ENCODE data around the gene TYW1.
"Not testable (repeated sequence)": the region's sequence is repeated elsewhere in the genome, so short reads cannot be mapped to it uniquely, and the experiment has no call there.

The TYW1 gene

GRCh38 chr7:67046819-67047218 lies 50.2 kb downstream of the TYW1 start:
- not testable (repeated sequence) for DNase-seq (ENCODE audit: low read depth)

GRCh38 chr7:67049908-67050307 lies 53.3 kb downstream of the TYW1 start:
- DNase-seq (ENCODE audit: low read depth), result not testable (repeated sequence)

DNA sequence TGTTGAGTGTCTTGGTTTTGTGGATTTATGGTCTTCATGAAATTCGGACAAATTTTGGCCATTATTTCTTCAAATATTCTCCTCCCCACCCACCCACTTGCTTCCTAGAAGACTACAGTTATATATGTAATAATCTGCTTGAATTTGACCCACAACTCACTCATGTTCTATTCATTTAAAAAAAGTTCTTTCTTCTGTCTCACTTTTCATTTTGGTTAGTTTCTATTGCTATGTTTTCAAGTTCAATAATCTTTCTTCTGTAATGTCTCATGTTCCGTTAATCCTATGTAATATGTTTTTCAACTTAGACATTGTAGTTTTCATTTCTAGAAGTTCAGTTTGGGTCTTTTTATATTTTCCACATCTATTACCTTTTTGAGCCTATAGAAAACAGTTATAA lies 55.5 kb downstream of the TYW1 start:
- not testable (repeated sequence) for DNase-seq (ENCODE audit: low read depth)

GRCh38 chr7:67056683-67057082 lies 60.0 kb downstream of the TYW1 start:
- no peak for DNase-seq (ENCODE audit: low read depth)

- DNase-seq (ENCODE audit: low read depth), result not testable (repeated sequence)
Measured at GRCh38 chr7:67061321-67061720, 64.7 kb downstream of the TYW1 start.

DNA sequence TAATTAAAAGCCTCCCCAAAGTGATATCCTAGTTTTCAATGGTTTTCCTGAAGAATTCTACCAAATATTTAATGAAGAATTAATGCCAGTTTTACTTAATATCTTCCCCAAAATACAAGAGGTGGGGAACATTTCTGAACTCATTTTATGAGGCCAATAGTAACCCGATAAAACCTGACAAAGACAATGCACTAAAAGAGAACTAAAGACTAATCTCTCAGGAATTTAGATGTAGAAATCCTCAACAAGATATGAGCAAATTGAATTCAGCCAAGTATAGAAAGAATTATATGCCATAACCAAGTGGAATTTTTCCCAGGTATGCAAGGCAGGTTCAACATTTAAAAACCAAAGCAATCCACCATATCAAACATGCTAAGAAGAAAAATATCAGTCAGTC lies 66.2 kb downstream of the TYW1 start:
- DNase-seq (ENCODE audit: low read depth), result not testable (repeated sequence)

GRCh38 chr7:67066950-67067622 lies 70.5 kb downstream of the TYW1 start:
- DNase-seq (ENCODE audit: low read depth), result not testable (repeated sequence)

GRCh38 chr7:67076120-67076519 lies 79.5 kb downstream of the TYW1 start:
- DNase-seq (ENCODE audit: low read depth), result not testable (repeated sequence)

GRCh38 chr7:67082880-67083279 lies 86.2 kb downstream of the TYW1 start:
- DNase-seq (ENCODE audit: low read depth), result not testable (repeated sequence)

DNA sequence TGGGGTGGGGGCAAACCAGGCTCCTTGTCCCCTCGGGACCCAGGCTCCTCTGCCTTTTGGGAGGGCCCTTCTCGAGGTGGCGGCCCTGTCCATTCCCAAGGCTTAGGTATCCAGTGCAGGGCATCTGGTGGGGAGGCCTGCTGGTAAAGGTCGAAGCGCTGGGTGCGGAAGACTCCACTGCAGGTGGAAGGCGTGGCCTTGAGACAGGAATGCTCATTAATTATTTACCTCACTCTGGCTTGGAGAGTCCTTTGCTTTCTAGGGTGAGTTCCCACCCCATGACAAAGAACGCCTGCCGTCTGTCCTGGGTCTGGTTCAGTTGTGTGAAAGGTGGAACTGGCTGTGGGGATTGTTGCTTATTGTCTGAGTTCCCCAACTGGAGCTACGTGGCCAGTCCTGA lies 92.6 kb downstream of the TYW1 start:
- not testable (repeated sequence) for DNase-seq (ENCODE audit: low read depth)

DNA sequence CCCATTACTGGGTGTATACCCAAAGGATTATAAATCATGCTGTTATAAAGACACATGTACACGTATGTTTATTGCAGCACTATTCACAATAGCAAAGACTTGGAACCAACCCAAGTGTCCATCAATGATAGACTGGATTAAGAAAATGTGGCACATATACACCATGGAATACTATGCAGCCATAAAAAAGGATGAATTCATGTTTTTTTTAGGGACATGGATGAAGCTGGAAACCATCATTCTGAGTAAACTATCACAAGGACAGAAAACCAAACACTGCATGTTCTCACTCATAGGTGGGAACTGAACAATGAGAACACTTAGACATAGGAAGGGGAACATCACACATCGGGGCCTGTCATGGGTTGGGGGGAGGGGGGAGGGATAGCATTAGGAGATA lies 94.4 kb downstream of the TYW1 start:
- DNase-seq (ENCODE audit: low read depth), result not testable (repeated sequence)

DNA sequence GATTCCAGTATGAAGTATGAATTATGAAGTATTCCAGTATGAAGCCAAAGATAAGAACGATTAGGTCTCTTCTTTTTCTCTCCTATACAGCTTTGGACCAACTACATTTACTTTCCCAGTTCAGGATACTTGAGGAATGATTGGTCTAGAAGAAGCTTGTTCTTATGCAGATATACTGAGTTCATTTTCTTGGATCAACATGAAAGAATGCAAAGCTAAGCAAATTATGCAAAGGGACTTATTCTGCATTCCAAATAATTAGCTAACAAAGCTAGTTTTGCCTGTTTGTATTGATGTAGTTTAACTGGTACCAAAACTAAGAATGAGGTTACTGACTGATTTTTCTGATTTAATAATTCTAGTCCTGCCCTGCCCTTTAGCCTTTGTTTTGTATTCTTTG lies 101.4 kb downstream of the TYW1 start:
- DNase-seq (ENCODE audit: low read depth), result not testable (repeated sequence)

DNA sequence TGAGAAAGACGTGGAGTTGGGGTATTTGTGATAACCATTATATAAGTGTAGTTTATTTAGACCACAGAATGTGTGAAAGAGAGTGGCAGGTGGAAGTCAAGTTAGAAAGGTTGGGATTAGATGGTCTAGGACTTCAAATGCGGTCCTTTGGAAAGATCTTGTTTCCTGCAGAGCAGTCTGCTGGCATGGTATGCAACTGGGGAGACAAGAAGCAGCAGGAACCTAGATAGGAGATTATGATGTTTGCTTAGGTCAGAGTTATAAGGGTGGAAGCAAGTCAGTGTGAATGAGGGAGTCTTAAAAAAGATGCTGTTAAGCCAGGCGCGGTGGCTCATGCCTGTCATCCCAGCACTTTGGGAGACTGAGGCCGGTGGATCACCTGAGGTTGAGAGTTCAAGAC lies 102.8 kb downstream of the TYW1 start:
- DNase-seq (ENCODE audit: low read depth), result not testable (repeated sequence)

DNA sequence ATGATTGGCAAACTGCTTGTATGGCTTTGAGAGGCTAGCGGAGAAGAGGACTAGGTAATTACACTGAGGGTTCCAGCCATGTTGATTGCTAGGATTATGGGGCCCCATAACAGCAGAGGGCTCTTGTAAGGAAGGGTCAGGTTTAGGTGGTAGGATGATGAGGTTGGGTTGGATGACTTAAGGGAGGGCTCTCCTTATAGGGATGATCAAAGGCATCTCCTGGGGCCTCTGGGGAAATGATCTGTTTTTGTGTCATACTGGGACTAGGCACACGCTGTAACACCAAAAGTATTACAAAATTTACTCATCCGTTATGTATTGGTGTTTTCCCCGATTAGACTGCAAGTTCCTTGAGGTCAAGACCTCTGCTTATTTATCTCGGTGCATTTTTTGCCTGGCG lies 103.4 kb downstream of the TYW1 start:
- not testable (repeated sequence) for DNase-seq (ENCODE audit: low read depth)

DNA sequence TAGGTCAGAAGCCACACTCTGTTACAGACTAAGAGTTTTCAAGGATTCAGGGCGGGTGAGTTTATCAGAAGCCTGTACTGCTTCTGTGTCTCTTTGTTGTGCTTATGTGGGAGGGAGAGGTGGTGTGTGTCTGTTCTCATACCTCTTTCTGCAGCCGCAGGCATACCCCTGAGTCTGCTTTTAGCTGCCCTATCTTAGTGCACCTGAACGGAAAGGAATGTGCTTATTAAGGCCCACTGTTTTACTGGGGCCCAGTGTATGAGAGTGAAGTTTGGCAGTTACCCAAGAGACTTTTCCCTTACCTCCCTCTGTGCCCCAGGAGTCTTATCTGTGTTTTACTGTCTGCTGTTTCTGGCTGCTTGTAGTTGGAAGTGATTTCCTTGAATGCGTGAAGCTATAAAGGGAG lies 104.3 kb downstream of the TYW1 start:
- DNase-seq (ENCODE audit: low read depth), result no peak

- not testable (repeated sequence) for DNase-seq (ENCODE audit: low read depth)
Measured at GRCh38 chr7:67104937-67105336, 108.3 kb downstream of the TYW1 start.

GRCh38 chr7:67105377-67105776 lies 108.7 kb downstream of the TYW1 start:
- DNase-seq (ENCODE audit: low read depth), result no peak

DNA sequence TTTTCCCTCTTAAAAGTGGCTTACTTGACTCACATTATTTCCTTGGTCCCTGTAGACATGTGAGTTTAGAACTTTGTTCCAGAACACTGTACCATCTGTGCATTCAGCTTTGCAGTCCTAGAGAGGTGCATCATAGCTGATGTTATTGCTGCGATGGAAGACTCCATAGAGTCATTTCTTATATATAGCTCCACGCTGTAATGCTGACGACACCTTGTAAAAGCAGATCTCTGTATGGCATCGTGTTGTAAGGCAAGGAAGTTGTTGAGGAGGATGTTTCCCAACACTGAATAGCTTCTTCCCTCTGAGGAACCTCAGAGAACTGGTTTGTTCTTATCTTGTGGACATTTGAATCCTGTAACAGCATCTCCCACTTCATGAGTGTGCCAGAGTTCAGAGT lies 109.6 kb downstream of the TYW1 start:
- DNase-seq (ENCODE audit: low read depth), result not testable (repeated sequence)

- not testable (repeated sequence) for DNase-seq (ENCODE audit: low read depth)
Measured at GRCh38 chr7:67111342-67111741, 114.7 kb downstream of the TYW1 start.

DNA sequence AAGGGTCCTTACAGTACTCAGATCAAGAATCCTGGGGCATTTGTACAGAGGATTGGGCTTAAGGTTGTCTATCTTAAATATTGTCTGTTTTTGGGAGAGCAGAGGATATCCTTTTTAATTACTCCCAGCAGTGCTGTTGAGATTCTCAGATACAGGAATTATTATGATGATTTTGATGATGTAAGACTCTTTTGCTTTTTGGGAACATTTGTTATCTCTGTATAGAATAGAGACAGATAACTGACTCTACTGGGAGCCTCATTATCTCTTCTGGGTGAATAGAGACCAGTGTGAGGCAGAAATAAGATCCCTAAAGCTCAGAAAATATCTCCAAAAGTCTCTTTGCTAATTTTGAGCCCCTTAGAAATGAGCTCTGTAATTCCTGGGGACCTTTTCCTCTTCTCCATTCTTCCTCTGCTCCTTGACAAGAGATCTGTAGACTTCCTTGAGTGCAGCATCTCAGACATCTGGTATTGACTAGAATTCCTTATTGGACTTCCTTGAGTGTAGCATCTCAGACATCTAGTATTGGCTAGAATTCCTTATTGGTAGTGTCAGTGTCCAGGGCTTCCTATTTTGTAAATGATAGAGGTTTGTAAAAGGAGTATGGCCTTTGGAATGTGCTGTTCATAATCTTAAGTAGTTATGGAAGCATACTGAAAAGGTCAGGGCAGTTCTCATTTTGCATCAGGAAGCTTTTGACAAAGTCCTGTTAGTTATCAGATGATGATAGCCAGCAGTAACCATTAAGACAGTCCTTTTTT lies 118.0 kb downstream of the TYW1 start:
- not testable (repeated sequence) for DNase-seq (ENCODE audit: low read depth)

GRCh38 chr7:67120491-67120890 lies 123.9 kb downstream of the TYW1 start:
- DNase-seq (ENCODE audit: low read depth), result not testable (repeated sequence)

GRCh38 chr7:67128257-67128656 lies 131.6 kb downstream of the TYW1 start:
- DNase-seq (ENCODE audit: low read depth), result not testable (repeated sequence)

- not testable (repeated sequence) for DNase-seq (ENCODE audit: low read depth)
Measured at GRCh38 chr7:67130766-67131165, 134.1 kb downstream of the TYW1 start.

Data from CMK (cell line).